GM13976 (cell line): ENCODE data around the gene TNFRSF19.
A peak's percentile ranks its signal among the peaks of the same experiment; 100 is the strongest.

Experiments
- DNase-seq: peaks from one replicate; pipeline ENCODE4 v3.0.0; 2012; ENCODE audit warnings: low spot score
- CTCF ChIP-seq: IDR thresholded peaks from 2 replicates; pipeline ENCODE4 v1.5.1; 2012; ENCODE audit warnings: borderline replicate concordance, mild to moderate bottlenecking; ENCODE audit not compliant: insufficient read depth; ENCODE audit errors: extremely low read depth, missing control alignments, control extremely low read depth
- in situ Hi-C: fragments of 300-500 bp; cut with MboI; formaldehyde crosslinking; loops from one replicate; pipeline ENCODE4 v1.12.0; 2022; ENCODE audit warnings: low sequenced_read_pairs, mixed read lengths, inconsistent platforms; ENCODE audit not compliant: unreplicated experiment

The TNFRSF19 gene

GRCh38 chr13:23687614-23688013 is 117.4 kb downstream of the TNFRSF19 start:
- DNase-seq: no peak

DNA sequence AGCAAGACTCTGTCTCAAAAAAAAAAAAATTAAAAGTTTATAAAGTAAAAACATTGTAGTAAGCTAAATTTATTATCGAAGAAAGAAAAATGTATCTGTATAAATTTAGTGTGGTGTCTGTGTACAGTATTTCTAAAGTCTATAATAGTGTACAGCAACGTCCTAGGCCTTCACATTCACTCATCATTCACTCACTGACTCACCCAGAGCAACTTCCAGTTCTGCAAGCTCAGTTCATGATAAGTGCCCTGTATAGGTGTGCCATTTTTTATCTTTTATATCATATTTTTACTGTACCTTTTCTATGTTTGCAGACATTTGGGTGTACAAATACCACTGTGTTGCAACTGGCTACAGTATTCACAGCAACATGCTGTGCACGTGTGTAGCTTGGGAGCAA is 118.1 kb downstream of the TNFRSF19 start:
- TF ChIP-seq CTCF: no peak
- no peak for DNase-seq
- in situ Hi-C loops: no loop called here

More at GRCh38 chr13:23687614-23688013, 117.4 kb downstream of the TNFRSF19 start:
- in situ Hi-C loops: no loop called here
- TF ChIP-seq CTCF: no peak

- in situ Hi-C loops: no loop called here
- no peak for TF ChIP-seq CTCF
- DNase-seq: no peak
Observed at GRCh38 chr13:23690668-23691067, 120.5 kb downstream of the TNFRSF19 start.

DNA sequence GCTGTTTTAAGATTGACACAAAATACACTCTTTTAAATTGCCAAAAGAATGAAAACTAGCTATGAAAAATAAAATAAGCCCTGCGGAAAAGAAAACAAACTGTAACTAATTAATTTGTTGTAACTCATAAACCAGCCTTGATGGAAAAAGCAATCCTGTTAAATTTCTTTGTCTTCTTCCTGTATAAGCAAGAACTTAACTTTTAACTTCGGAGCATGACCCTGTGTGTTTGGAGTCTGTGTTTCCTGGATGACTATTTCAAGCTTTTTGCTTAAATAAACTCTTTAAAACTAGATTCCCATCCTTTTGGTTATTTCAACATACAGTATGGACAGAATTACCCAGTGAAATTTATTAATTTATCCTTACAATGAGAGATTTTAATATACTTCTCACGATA is 122.6 kb downstream of the TNFRSF19 start:
- in situ Hi-C loops: no loop called here
- no peak for TF ChIP-seq CTCF
- no peak for DNase-seq

DNA sequence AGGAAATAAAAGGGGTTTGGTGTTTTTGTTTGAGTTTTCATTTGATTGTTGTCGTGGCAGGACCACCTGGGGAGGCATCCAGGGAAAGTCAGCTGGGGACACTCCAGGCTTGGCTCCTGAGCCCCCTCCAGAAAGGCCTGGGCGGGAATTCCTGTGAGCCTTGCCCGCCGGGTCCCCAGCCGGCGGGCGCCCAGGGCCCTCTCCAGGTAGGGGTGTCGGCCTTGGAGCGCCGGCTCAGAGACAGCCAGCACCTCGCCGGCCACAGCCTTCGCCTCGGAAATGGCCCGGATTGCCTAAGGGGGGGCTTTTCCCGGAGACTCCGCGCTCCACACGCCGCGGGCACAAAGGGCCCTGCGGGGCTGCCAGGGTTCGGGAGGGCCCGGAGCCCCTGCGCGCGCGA is 125.0 kb downstream of the TNFRSF19 start:
- in situ Hi-C loops: no loop called here
- TF ChIP-seq CTCF: no peak

GRCh38 chr13:23695711-23696464 is 125.7 kb downstream of the TNFRSF19 start:
- peak; percentile 86 for DNase-seq
- in situ Hi-C loops: no loop called here
- no peak for TF ChIP-seq CTCF

More for the DNA sequence above, 125.0 kb downstream of the TNFRSF19 start:
- DNase-seq: no peak
